Tongue (tissue), 2 donors: ENCODE data around the gene ERFL. TPM values are rescaled to one million over a fixed set of nuclear protein-coding genes. Genes with fewer than 3 reads are reported as not detected.
"Not testable (repeated sequence)": the region's sequence is repeated elsewhere in the genome, so short reads cannot be mapped to it uniquely, and the experiment has no call there.

Experiments
- DNase-seq: peaks from one replicate; pipeline ENCODE4 v3.0.0-alpha.2; 2015
- total RNA-seq: library from RNA; depleted of rRNA; stranded (reverse); fragments of >200 nt; gene quantifications from one replicate; pipeline ENCODE4 v1.2.3, GENCODE V29; 2014

Gene ERFL
- total RNA-seq, 1 donor from 2014 or later, result not detected

DNA sequence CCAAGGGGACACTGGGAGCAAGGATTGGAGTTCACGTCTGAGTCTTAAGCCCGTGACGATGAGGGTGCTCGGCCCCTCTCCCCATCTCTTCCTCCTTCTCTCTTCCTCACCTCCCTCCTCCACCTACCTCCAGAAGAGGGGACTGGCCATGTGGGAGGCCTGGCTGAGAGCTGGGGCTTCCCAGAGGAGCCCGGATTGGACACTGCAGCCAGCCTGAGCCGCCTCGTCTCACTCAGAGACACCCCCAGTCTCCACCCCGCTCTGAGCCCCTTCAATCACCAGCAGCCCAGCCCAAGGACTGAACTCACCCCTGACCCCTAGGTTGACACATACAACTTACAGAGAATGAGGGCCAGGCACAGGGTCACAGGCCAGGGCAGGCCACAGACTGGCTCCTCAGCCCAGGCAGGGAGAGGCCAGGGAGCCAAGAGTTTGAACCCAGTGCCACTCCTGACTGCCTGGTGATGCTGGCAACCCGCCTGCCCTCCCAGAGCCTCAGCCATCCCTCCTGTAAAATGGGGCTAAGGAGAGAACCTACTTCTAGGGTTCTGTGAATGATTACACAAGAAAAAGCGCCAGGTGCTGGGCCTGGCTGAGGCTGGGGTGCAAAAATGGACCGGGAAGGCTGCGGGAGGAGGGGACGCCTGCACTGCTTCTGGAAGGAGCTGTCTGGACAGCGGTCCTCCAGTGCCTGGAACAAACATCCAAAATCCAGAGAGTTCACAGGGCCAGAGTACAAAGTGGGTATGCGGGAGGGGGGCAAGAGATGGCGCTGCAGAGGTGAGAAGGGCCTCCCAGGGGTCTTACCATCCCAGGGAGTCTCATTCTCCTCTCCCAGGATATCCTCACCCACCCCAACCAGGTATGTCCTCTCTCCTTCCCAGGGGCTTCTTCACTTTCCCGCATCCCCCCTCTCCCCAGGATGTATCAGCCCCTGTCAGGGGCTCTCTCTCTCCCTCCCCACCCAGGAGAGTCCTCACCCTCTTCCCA is 50.0 kb downstream of the ERFL start:
- no peak for DNase-seq

DNA sequence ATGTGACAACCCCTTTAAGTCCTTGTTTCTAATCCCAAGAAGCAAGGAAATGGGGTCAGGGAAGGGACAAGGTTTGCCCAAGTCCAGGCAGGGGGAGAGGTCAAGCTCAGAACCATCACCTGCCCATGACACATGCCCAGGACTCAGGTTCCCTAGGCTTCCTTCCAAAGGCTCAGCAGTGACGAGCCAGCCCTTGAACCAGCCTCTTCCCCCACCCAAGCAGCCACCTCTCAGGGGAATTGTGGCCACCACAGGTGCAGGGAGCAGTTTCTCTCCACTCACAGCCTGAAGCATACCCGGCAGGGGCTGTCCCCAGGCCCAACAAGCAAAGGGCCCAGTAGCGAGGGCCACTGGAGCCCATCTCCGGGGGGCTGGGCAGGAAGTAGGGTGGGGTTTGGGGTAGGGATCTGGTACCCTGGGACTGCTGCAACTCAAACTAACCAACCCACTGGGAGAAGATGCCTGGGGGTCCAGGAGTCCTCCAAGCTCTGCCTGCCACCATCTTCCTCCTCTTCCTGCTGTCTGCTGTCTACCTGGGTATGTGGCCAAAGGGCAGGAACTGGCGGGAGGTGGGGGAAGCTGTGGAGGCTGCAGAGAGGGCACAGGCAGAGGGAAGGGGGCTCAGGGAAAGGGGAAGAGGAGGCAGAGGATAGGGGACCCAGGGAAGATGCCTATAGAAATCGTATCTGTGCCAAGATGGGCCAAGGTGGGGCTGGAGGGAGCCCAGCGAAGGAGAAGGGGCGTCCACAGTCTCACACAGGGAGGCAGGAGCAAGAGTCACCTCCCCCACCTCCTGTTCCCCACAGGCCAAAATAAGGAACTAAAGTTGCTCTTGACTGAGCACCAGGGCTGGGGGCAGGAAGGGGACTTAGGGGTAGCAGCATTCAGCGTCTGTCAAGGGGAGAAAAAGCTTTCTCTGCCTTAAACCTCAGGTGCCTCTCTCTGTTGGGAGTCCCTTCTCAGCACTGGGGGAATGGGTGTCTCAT is 51.1 kb downstream of the ERFL start, which contains the start of gene CD79A:
Gene CD79A (plus strand): TSS at position 433 of the 986 bp plus-strand sequence. CDS start 26 bp downstream, at position 459.
- DNase-seq, result no peak

DNA sequence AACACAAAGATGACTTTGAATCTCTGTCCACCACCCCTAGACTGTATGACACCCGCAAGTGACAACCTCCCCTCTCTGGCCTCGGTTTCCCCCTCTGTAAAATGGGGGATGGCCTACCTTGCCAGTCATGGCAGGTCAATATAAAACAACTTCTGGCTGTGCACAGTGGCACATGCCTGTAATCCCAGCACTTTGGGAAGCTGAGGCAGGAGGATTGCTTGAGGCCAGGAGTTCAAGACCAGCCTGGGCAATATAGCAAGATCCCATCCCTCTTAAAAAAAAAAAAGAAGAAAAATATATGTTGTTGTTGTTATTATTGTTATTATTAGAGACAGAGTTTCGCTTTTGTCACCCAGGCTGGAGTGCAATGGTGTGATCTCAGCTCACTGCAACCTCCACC is 52.3 kb downstream of the ERFL start:
- DNase-seq, result not testable (repeated sequence)

DNA sequence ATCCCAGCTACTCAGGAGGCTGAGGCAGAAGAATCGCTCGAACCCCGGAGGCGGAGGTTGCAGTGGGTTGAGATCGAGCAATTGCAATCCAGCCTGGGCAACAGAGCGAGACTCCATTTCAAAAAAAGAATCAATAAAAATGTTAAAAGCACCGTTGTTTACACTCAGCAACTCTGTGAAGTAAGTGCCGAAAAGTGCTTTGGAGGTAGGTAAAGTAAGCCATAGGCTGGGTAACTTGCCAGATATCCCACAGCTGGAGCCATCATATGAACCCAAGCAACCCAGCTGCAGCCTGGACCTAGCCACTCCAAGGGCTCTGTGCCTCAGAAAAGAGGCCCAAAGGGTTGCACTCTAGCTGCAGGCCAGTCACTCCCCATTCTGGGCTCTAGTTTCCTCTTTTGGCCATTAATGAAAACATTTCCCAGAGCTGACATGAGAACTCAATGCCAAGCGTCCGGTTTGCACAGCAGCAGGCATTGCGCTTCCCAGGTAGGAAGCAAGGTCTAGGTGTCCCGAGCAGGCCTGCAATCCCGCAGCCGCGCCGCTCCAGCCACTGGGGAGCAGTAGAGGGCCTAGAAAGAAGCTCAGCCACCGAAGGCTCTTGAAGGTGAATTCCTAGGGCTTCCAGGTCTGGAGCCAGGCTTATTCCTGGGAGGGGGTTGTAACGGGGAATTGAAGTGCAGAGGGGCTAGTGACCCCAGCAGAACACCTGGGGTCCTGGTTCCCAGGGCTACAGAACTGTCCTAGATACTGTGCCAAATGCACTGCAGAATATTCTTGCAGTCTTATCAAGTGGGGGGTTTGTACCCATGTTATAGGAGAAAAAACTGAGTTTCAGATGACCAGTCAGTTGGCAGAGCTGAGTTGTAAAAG is 55.2 kb downstream of the ERFL start:
- peak; percentile 63 for DNase-seq

DNA sequence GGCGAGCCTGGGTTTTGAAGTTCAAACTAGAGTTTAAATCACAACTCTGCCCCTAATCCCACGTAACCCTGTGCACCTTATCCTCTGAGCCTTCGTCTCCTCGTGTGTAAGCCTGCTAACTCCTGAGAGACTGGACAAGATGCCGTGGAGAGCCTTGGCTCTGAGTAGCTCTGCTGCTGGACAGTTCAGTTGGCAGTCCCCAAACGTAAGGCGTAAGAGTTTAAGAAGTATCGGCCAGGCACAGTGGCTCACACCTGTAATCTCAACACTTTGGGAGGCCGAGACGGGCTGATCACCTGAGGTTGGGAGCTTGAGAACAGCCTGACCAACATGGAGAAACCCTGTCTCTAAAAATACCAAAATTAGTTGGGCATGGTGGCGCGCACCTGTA is 55.9 kb downstream of the ERFL start:
- no peak for DNase-seq

DNA sequence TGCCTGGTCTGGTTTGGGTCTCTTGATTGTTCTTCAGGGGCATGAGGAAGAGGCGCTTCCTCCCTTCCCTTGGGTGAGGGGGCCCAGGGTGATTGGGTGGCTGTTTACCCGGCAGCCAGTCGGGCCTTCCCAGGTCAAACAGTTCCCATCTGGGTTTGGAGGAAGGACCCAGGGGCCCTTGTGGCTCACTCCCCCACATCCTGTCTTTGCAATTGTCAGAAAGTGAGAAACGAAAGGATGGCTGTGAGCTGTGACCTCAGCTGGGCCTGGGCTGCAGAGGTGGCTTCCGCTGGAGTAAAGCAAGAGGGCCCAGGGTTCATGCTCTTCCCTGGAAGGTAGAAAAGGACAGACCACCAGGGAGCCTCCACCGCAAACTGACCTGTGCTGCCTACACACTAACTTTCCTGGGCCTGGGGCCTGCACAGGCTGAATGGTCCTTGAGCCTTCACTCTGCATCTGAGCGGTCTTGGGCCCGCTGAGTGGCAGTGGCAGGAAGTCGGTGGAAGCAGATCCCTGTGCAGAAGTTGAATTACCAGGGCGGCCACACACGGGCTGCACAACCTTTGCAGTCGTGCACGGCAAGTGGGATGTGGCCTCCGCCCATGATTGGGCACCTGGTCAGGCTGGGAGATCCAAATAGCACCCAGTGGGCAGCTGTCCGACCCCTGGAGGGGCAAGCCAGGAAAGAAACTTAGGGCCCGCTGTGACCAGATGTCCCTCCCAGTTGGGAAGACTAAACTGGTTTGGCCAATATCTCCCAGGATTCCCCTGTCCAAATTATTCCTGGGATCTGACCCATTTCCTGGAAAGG is 56.5 kb downstream of the ERFL start:
- DNase-seq, result no peak

DNA sequence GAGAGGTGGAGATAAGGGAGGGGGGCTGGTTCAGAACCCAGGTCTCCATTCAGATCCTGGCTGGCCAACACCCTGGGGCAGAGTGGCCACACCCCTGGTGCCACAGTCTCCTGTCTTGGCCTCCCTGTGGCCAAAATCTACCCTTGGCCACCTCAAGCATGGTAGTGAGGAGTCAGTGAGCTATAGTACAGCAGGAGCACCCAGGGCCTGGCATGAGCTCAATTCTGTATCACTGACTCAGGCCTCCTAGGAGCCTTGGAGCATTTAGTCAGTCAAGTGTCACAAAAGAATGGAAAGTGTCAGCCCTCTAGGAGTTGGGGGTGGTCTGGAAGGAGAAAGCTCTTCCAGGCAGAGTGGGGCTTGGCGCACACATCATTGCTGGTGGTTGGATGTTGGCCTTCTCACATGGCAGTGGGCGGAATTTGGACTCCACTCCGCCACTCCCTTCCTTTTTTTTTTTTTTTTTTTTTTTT is 57.8 kb downstream of the ERFL start:
- no peak for DNase-seq

DNA sequence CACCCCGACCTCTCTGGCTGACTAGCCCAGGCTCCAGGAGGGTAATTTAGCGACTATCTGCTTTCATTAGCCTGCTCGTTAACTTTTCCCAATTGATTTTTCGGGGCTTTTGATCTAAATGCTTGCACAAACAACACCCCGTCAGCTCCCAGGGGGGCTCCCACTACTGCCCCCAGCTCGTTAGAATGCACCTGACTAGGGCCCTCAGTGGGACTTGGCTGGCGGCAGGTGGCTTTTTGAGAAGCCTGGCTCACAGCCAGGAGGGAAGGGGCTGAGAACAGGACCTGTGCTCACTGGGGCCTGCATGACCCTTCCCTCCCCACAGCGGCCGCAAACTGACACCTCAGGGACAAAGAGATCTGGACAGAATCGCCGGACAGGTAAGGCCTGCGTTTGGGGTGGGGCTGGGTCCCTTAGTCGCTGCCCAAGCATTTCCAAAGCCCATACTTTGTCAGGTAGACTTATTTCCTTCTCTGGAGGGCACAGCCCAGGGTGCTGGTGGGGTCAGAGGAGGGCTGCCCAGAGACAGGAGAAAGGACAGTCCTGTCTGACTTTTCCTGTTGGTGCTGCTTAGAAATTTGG is 58.8 kb downstream of the ERFL start:
- no peak for DNase-seq

DNA sequence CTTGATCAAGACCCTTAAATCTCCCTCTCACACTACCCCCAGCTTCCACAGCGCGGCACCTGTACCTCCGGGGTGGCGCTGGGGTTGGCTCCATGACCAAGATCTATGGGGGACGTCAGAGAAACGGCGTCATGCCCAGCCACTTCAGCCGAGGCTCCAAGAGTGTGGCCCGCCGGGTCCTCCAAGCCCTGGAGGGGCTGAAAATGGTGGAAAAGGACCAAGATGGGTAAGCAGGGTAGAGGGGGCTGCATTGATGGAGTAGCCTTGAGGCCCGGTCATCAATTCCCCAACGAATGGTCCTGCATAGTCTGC is 59.3 kb downstream of the ERFL start:
- no peak for DNase-seq

DNA sequence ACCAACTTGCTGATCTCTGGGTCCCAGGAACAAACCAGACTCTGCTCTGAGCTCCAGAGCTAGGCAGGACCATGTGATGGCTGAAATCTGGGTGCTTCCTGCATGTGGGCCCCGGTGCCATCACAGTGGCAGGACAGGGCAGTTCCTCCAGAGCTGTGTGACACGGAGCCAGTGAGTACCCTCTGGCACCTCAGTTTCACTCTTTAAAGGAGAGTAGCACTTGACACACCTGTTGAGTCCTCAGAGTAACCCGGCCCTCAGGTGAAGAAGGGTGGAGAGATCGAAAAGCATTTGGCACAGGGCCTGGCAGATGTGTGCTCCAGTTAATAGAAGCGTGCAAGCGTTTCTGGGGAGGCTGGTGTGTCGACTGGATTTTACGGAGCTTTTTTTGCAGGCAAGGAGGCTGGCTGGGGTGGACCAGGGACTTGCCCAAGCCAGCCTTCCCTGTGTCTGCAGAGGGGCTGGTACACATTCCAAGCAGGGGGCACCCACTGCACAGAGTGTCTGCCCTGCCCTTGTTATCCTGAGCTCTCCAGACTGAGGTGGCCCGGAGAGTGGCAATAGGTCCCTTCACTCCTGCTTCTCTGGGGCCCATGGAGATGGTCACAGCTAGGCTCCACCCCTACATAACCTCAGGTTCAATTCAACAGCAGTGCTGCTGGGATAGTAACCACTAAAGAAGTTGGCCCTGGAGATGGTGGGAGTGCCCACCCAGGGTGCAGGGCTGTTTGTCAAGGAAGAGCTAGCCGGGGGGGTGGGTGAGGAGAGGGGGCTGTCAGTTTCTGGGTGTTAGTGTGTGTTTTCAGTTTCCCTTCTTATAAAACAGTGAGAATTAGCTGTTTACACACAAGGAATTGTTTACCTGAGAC is 59.9 kb downstream of the ERFL start:
- no peak for DNase-seq

DNA sequence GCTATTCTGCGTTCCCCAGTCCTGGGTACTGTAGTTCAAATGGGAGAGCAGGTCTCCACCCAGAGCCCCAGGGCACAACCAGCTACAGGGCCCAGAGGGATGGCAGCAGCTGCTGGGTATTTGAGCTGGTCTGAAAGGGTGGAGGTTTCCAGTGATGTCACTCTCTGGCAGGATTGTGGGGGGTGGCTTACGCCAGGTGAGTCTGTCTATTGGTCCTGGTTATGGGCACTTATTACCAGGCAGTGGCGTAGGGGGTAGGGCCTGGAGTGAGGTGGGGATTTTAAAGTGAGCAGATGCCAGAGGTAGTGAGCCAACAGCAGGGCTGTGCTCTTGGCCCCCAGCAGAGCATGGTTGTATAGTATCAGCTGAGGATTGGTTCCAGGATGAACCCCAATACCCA is 62.0 kb downstream of the ERFL start:
- DNase-seq, result no peak

DNA sequence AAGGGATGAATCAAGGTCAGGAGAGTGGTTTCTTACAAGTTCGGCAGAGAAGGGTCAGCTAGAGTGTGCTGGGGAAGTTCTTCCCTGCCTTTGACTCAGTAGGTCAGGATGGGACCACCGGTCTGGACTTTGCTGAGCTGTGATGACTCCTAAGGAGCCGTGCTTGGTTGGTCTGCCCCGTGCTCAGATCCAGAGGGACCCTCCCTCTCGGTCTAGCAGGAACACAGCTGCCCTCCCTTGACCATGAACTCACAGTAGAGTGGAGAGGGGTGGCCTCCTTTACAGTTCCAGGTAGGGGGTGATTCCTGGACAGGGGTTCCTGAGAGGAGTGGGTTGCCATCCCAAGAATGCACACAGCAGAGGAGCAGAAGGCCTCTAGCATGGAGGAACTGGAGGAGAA is 63.9 kb downstream of the ERFL start:
- DNase-seq, result no peak

DNA sequence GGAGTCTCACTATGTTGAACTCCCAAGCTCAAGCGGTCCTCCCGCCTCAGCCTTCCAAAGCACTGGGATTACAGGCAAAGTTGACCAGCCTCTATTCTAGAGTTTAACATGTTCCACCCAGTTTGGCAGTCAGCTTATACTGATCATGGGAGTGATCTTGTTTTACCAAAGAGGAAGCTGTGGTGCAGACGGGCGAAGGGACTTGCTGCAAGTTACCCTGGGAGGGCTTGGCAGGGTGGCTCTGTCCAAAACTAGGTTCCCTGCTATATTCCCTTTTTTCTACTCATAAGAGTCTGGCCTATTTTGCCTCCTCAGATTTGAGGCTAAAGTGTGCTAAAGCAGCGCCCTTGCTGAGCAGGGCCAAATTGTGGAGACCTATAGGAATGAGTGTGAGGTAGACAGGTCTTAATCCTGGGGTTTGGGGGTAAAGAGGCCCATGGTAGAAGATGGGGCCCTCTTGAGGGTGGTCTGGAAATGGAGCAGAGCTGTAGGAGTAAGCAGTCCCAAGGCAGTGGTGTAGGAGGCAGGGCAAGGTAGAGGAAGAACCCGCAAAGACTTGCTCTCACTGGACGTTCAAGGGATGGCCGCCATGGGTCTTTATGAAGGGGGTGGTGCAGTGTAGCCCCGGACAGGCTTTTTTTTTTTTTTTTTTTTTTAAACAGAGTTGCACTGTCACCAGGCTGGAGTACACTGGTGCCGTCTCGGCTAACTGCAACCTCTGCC is 64.9 kb downstream of the ERFL start:
- no peak for DNase-seq

DNA sequence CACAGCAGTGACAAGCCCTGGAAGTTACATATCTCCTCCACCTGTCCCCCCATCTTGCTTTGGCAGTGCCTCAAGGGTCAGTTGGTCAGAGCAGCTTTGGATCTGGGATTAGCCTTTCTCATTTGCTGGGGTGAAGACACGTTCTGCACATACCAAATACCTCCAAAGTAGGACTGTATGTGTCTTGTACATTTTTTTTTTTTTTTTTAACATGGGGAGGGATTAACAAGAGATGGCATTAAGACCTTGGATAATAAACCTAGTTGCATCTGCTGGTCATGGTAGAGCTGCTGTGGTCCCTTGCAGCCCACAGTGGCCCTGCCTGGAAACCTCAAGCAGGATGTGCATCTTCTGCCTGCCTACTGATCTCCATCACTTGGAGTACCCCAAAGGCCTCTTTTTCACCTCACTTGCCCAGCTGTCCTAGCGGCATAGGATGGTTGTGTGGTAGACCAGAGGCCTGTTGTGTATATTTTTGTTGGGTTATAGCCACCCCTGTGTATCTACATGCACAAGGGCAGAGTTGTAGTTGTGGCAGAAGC is 65.7 kb downstream of the ERFL start:
- DNase-seq, result no peak

DNA sequence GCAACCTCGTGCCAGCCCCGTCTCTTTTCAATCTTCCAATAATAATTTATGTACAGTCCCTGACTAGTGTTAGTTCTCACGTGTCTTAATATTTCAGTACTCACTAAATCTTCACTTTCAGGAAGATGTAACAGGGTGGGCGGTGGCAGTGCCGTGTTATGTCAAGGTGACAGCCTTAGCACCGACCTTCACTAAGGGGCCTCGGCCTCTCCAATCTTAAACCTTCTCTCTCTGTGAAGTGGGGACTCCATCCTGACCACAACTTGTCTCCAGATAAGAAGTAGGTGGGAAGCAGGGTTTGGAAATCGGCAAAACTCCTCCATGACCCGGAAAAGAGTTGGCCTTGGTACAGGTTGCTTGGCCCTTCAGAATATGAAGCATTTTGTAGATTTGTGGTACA is 66.4 kb downstream of the ERFL start:
- DNase-seq, result no peak

DNA sequence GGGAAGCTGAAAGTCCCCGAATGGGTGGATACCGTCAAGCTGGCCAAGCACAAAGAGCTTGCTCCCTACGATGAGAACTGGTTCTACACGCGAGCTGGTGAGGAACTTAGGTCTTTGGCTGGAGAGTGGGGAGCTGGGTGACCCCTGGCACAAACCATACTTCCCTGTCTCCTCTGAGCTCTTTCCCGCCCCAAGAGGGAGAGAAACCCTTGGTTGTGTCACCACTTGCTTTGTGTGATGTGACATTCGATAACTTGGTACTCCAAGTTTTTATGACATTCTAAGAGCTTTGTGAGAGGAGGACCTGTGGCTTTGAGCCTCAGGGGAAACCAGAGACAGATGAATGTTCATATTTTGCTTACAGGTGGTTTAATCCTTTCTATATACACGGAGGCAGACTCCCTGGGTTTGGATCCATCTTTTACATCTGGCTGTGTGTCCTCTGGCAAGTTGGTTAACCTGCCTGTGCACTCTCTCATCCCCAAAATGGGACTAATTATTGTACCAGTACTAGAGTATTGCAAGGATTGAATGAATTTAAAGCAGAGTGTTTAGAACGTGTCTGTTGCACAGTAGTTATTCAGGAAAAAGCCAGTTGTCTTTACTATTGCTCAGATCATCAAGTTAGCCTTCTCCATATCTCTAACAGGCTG is 67.0 kb downstream of the ERFL start:
- DNase-seq, result no peak

DNA sequence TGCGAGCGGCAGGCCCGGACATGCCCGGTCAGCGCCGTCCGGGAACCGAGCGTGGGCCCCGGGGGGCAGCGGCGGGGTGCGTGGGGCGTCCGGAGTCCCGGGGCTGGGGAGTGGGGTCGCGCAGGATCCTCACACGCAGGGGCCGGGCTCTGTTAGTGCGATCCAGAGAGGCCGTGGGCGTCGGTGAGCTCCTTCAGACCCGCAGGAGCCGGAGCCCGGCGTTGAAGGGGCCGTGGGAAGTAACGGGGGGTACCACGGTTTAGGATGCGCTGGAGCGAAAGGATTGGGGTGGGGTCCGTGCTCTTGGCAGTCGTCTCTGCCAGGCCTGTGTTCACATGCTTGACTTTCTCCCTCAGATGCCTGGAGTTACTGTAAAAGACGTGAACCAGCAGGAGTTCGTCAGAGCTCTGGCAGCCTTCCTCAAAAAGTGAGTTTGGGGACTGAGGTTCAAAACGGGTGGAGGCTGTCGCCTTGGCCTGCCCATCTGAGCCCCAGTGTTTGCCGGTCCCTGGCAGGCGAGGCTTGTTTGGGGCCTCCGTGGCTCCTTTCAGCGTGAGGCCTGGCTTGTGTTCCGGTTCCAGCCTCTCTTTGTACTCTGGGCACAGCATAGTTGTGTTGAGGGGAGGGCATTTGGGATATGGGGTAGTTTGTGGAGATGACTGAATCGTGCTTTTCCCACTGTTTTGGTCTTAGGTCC is 67.7 kb downstream of the ERFL start:
- peak; percentile 47 for DNase-seq
